HEK293T (cell line): ENCODE measurements around the gene ZNF549.
"Not testable (repeated sequence)": the region's sequence is repeated elsewhere in the genome, so short reads cannot be mapped to it uniquely, and the experiment has no call there.

Source experiments
- CTCF ChIA-PET: fragments of 350-600 bp; formaldehyde crosslinking; extraction: SDS; loops from one replicate; lab custom pipeline; 2021; ENCODE audit warnings: antibody characterized with exemption, inconsistent platforms; lab: Yijun Ruan, JAX
- POLR2A ChIA-PET: fragments of 350-600 bp; formaldehyde crosslinking; extraction: SDS; loops from one replicate; lab custom pipeline; 2020; ENCODE audit warnings: antibody characterized with exemption, inconsistent platforms; lab: Yijun Ruan, JAX
- DNase-seq: peaks from one replicate; pipeline ENCODE4 v3.0.0; 2012; ENCODE audit warnings: mixed read lengths; ENCODE audit errors: extremely low spot score
- ARNT ChIP-seq: fragments of 450-650 bp; IDR thresholded peaks from 2 replicates; pipeline ENCODE4 v1.6.1; 2017; ENCODE audit warnings: mild to moderate bottlenecking
- BHLHE40 ChIP-seq: fragments of 450-650 bp; IDR thresholded peaks from 2 replicates; pipeline ENCODE4 v1.6.1; 2016; ENCODE audit warnings: mild to moderate bottlenecking, moderate library complexity, borderline replicate concordance
- CTBP1 ChIP-seq: fragments of 450-650 bp; IDR thresholded peaks from 2 replicates; pipeline ENCODE4 v1.6.1; 2016; ENCODE audit warnings: borderline replicate concordance
- ELF4 ChIP-seq: fragments of 450-650 bp; IDR thresholded peaks from 2 replicates; pipeline ENCODE4 v1.6.1; 2017; ENCODE audit warnings: antibody characterized with exemption
- FOXA1 ChIP-seq: fragments of 450-650 bp; IDR thresholded peaks from 2 replicates; pipeline ENCODE4 v1.6.1; 2016; ENCODE audit warnings: mild to moderate bottlenecking
- FOXK2 ChIP-seq: fragments of 450-650 bp; IDR thresholded peaks from 2 replicates; pipeline ENCODE4 v1.6.1; 2016; ENCODE audit warnings: mild to moderate bottlenecking
- FOXM1 ChIP-seq: fragments of 450-650 bp; IDR thresholded peaks from 2 replicates; pipeline ENCODE4 v1.6.1; 2017; ENCODE audit warnings: mild to moderate bottlenecking, borderline replicate concordance
- HDGF ChIP-seq: fragments of 450-650 bp; IDR thresholded peaks from 2 replicates; pipeline ENCODE4 v1.6.1; 2017; ENCODE audit warnings: antibody characterized with exemption, borderline replicate concordance
- L3MBTL2 ChIP-seq: fragments of 450-650 bp; conservative IDR thresholded peaks from 2 replicates; pipeline ENCODE4 v1.6.1; 2016; ENCODE audit warnings: mild to moderate bottlenecking
- LEF1 ChIP-seq: fragments of 450-650 bp; IDR thresholded peaks from 2 replicates; pipeline ENCODE4 v1.6.1; 2017; ENCODE audit warnings: mild to moderate bottlenecking, borderline replicate concordance
- NFRKB ChIP-seq: fragments of 450-650 bp; IDR thresholded peaks from 2 replicates; pipeline ENCODE4 v1.6.1; 2016; ENCODE audit warnings: mild to moderate bottlenecking, moderate library complexity
- SP1 ChIP-seq: fragments of 450-650 bp; IDR thresholded peaks from 2 replicates; pipeline ENCODE4 v1.6.1; 2017
- SUZ12 ChIP-seq: fragments of 450-650 bp; IDR thresholded peaks from 2 replicates; pipeline ENCODE4 v1.6.1; 2016; ENCODE audit warnings: mild to moderate bottlenecking
- TARDBP ChIP-seq: fragments of 450-650 bp; IDR thresholded peaks from 2 replicates; pipeline ENCODE4 v1.6.1; 2016
- ZNF384 ChIP-seq: fragments of 450-650 bp; IDR thresholded peaks from 2 replicates; pipeline ENCODE4 v1.6.1; 2016
- TF ChIP-seq, protein P1 (sequence below): fragments of 450-650 bp; IDR thresholded peaks from 2 replicates; pipeline ENCODE4 v1.6.1; 2016

ZNF549 gene

DNA sequence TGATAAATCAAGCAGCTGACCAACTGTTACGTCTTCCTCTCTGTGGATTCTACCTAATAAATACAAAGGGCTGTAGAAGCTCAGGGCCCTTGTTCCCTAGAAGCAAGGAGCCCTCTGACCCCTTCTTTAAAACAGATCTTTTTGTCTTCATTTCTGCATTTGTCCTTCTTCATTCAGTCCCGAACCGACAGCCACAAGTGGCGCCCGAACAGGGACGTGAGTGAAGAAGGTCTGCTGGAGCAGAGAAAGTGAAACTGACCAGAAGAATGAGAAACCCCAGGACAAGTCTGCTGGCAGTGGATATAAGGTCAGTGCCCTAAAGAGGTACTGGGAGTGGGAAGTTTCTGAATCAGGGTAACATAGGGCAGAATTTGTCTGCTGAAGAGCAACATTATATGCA is 14.3 kb upstream of the ZNF549 start:
- TF ChIP-seq ELF4 (no peak), ARNT (no peak), NFRKB (no peak), FOXM1 (no peak), ZNF384 (no peak), LEF1 (no peak), SP1 (no peak), CTBP1 (no peak), TARDBP (no peak), SUZ12 (no peak), HDGF (no peak), L3MBTL2 (no peak), FOXA1 (no peak), FOXK2 (no peak), BHLHE40 (no peak)
- TF ChIP-seq, protein P1, sequence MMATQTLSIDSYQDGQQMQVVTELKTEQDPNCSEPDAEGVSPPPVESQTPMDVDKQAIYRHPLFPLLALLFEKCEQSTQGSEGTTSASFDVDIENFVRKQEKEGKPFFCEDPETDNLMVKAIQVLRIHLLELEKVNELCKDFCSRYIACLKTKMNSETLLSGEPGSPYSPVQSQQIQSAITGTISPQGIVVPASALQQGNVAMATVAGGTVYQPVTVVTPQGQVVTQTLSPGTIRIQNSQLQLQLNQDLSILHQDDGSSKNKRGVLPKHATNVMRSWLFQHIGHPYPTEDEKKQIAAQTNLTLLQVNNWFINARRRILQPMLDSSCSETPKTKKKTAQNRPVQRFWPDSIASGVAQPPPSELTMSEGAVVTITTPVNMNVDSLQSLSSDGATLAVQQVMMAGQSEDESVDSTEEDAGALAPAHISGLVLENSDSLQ: no peak

GRCh38 chr19:57515255-57515654 is 11.9 kb upstream of the ZNF549 start:
- POLR2A ChIA-PET: no interaction called here
- CTCF ChIA-PET: no interaction called here
- DNase-seq: no peak
- TF ChIP-seq L3MBTL2: no peak
- TF ChIP-seq BHLHE40: no peak
- TF ChIP-seq FOXK2: no peak
- no peak for TF ChIP-seq LEF1
- no peak for TF ChIP-seq ARNT
- no peak for TF ChIP-seq NFRKB
- no peak for TF ChIP-seq SUZ12
- TF ChIP-seq, protein P1: no peak
- TF ChIP-seq FOXA1: no peak

More for the DNA sequence above, 14.3 kb upstream of the ZNF549 start:
- ChIA-PET CTCF (no interaction called here), POLR2A (no interaction called here)
- no peak for DNase-seq

- CTCF ChIA-PET, DNase-seq, POLR2A ChIA-PET: not testable (repeated sequence)
Observed at GRCh38 chr19:57518021-57518420, 9.1 kb upstream of the ZNF549 start.

DNA sequence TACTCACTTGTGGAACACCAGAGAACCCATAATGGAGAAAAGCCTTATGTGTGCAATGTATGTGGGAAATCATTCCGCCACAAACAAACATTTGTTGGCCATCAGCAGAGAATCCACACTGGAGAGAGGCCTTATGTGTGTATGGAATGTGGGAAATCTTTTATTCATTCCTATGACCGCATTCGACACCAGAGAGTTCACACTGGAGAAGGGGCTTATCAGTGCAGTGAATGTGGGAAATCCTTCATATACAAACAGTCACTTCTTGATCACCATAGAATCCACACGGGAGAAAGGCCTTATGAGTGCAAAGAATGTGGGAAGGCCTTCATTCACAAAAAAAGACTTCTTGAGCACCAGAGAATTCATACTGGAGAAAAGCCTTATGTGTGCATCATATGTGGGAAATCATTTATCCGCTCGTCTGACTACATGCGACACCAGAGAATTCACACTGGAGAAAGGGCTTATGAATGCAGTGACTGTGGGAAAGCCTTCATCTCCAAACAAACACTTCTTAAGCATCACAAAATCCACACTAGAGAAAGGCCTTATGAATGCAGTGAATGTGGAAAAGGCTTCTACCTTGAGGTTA is 10.9 kb downstream of the ZNF549 start:
- no peak for DNase-seq
- TF ChIP-seq, protein P1: no peak
- TF ChIP-seq HDGF (no peak), ZNF384 (no peak), CTBP1 (no peak), FOXM1 (no peak), FOXA1 (no peak)
- CTCF ChIA-PET: no interaction called here
- POLR2A ChIA-PET: no interaction called here

DNA sequence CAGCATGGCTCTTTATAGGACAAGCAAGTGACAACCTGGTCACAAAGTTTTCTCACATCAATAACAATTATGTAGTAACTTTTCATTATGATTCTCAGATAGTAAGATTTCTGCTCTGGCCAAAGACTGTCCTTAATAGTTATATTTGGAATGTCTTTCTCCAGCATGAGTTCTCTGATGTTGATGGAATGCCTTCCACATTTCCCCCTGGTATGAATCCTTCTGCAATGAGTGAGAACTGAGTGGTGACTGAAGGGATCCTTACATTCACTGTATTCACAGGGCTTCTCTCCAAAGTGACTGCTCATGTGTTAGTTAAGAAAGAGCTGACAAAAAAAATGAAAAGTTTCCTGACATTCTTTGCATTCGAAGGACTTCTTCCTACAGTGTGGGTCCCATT is 19.4 kb downstream of the ZNF549 start:
- no peak for DNase-seq
- no peak for TF ChIP-seq LEF1
- no peak for TF ChIP-seq FOXA1
- no peak for TF ChIP-seq SUZ12
- no peak for TF ChIP-seq NFRKB
- TF ChIP-seq BHLHE40: no peak
- no peak for TF ChIP-seq HDGF
- no peak for TF ChIP-seq FOXM1
- TF ChIP-seq ZNF384: no peak
- ChIA-PET CTCF (no interaction called here), POLR2A (no interaction called here)

GRCh38 chr19:57552432-57552831 is 25.3 kb downstream of the ZNF549 start:
- TF ChIP-seq SP1 (no peak), HDGF (no peak), L3MBTL2 (no peak), LEF1 (no peak), ELF4 (no peak), SUZ12 (no peak)
- TF ChIP-seq, protein P1: no peak
- no peak for DNase-seq
- POLR2A ChIA-PET: no interaction called here
- CTCF ChIA-PET: no interaction called here

DNA sequence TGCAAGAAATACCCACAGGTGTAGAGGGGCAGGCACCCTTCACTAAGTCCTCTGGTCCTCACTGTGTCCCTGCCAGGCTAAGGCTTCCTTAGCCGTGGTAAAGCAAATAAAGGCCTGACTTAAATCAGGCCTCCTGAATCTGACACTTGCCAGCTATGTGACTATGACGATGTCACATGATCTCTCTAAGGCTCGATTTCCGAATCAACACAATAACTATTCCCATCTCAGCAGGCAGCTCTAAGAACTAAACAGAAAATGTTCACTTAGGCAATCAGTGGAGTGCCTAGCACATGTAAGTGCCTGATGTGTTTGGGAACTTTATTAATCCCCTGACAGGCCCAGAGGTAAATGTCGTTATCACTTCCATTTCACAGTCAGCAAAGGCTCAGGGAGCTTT is 30.5 kb downstream of the ZNF549 start:
- ChIA-PET CTCF (no interaction called here), POLR2A (interaction anchor here (0.9 kb wide), 1 partner anchor 123 kb away, joined by 3 read pairs; the partner anchor contains the start of gene ZNF749)
- TF ChIP-seq ELF4 (no peak), FOXA1 (no peak), TARDBP (no peak), LEF1 (no peak), SUZ12 (no peak), ARNT (no peak), L3MBTL2 (no peak), CTBP1 (no peak), HDGF (no peak), FOXM1 (no peak)
- TF ChIP-seq, protein P1: no peak
- DNase-seq: no peak
